ENCODE results near the gene CACNA1A. TPM values are rescaled to one million over a fixed set of nuclear protein-coding genes. Genes with fewer than 3 reads are reported as not detected.
"Not testable (repeated sequence)": the region's sequence is repeated elsewhere in the genome, so short reads cannot be mapped to it uniquely, and the experiment has no call there.

The CACNA1A gene
- total RNA-seq, 1 donor from 2014 or later = 0.05 TPM

DNA sequence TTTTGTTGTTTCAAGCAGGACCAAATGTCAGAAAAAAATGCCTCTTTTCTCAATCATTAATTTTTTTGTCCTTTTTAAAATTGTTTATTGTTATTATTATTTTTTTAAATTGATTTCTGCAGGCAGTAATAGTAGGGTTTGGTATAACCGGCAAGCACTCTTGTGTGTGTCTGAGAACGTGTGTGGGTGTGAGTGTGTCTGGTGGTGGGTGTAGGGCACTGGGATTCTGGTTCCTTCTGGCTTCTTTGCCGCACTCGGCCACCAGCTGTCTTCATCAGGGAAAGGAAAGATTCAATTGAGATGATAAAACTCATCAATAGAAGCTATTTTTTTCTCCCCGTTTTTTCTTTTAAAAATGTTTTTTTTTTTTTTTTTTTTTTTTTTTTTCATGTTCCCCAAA lies 299.7 kb downstream of the CACNA1A start:
- no peak for DNase-seq (ENCODE audit: low read depth)

DNA sequence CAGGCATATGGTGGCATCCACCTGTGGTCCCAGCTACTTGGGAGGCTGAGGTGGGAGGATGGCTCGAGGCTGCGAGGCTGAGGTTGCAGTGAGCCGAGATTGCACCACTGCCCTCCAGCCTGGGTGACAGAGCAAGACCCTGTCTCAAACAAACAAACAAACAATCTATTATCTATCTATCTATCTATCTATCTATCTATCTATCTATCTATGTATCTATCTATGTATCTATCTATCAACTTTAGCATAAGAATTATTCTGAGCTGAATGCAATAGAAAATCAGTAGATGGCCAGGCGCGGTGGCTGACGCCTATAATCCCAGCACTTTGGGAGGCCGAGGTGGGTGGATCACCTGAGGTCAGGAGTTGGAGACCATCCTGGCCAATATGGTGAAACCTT lies 304.2 kb downstream of the CACNA1A start:
- not testable (repeated sequence) for DNase-seq (ENCODE audit: low read depth)

DNA sequence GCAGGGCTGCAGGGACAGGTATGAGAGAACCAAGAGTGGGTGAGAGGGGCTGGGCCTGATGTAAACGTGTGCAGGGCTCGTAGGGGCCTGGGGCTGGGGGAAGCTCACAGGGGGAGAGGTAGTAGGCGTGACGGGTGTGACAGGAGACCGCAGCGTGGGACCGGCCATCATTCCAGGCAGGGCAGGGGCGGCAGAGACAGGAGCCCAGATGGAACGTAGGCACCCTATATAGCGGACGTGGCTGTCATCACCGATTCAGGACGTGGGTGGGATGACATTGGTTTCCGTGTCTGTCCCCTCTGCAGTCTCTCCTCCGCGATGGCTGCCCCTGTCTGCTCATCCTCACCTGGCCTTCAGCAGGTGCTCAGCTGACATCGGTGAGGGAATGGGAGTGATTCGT lies 307.6 kb downstream of the CACNA1A start:
- no peak for DNase-seq (ENCODE audit: low read depth)

DNA sequence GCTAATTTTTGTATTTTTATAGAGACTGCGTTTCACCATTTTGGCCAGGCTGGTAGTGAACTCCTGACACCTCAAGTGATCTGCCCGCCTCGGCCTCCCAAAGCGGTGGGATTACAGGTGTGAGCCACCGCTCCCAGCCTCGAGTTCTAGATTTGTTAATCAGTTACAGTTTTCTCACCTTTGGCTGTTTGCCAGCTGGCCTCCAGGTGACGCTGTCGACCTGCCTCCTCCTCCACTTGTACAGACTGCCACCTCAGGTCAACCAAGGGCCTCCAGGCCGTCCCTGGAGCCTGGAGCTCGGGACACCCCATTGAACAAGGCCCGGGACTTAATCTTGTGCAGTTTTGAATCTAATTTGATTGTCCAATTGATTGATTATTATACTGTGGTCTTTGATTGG lies 310.6 kb downstream of the CACNA1A start:
- DNase-seq (ENCODE audit: low read depth) = peak; percentile 25

DNA sequence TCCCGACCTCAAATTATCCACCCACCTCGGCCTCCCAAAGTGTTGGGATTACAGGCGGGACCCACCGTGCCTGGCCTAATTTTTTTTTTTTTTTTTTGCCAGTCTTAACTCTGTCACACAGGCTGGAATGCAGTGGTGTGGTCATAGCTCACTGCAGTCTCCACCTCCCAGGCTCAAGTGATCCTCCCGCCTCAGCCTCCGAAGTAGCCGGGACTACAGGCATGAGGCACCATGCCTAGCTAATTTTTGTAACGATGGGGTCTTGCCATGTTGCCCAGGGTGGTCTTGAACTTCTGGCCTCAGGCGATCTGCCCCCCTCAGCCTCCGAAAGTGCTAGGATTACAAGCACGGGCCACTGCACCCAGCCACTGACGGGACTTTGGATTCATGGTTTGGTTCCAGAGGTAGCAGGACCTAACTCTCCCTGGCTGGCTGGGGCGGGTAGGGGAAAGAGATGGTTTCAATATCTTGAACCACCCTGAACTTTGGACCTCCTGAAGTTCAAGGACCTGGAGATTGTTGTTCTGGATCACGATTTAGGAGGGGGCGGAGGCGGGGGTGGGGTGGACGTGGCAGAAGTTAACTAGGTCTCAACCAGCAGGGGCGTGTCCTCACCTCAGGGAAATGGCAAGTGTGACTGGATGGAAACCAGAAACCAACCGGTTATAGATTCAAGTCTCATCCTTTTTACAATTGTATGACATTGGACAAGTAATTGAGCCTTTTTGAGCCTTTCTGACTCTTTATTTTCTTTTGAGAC lies 315.3 kb downstream of the CACNA1A start:
- DNase-seq (ENCODE audit: low read depth) = peak; percentile 53

DNA sequence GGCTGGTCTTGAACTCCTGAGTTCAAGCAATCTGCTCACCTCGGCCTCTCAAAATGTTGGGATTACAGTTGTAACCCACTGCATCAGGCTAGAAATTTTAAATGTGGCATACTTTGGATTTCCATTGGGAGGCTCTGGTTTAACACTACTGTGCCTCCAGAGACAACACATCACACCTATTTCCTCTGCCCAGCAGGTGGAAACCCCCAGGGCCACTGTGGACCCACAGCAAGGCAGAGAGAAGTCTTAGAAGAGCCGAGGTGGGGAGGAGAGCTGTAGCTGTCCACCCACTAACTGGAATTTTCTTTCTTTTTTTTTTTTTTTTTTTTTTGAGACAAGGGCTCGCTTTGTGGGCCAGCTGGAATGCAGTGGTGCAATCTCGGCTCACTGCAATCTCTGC lies 316.7 kb downstream of the CACNA1A start:
- no peak for DNase-seq (ENCODE audit: low read depth)

DNA sequence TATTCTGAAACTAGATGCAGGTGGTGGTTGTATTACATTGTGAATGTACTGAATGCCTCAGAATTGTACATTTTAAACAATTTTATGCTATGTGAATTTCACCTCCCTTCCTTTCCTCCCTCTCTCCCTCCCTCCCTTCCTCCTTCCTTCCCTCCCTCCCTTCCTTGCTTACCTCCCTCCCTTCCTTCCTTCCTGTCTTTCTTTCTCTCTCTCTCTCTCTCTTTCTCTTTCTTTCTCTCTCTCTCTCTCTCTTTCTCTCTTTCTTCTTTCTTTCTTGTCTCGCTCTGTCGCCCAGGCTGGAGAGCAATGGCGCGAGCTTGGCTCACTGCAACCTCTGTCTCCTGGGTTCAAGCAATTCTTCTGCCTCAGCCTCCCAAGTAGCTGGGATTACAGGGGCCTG lies 318.9 kb downstream of the CACNA1A start:
- DNase-seq (ENCODE audit: low read depth) = no peak

DNA sequence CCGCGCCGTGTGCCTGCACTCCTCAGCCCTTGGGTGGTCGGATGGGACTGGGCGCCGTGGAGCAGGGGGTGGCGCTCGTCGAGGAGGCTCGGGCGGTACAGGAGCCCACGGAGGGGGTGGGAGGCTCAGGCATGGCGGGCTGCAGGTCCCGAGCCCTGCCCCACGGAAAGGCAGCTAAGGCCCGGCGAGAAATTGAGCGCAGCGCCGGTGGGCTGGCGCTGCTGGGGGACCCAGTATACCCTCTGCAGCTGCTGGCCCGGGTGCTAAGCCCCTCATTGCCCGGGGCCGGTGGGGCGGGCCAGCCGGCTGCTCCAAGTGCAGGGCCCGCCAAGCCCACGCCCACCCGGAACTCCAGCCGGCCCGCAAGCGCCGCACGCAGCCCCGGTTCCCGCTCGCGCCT lies 319.6 kb downstream of the CACNA1A start:
- not testable (repeated sequence) for DNase-seq (ENCODE audit: low read depth)

DNA sequence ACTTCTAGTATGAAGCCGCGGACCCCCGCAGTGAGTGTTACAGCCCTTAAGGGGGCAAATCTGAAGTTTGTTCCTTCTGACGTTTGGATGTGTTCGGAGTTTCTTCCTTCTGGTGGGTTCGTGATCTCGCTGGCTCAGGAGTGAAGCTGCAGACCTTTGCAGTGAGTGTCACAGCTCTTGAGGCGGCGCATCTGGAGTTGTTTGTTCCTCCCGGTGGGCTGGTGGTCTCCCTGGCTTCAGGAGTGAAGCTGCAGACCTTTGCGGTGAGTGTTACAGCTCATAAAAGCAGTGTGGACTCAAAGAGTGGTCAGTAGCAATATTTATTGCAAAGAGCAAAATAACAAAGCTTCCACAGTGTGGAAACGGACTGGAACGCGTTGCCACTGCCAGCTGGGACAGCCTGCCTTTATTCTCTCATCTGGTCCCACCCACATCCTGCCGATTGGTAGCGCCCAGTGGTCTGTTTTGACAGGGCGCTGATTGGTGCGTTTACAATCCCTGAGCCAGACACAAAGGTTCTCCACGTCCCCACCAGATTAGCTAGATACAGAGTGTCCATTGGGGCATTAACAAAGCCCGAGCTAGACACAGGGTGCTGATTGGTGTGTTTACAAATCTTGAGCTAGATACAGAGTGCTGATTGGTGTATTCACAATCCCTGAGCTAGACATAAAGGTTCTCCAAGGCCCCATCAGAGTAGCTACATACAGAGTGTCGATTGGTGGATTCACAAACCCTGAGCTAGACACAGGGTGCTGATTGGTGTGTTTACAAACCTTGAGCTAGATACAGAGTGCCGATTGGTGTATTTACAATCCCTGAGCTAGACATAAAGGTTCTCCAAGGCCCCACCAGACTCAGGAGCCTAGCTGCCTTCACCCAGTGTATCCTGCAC lies 320.3 kb downstream of the CACNA1A start:
- DNase-seq (ENCODE audit: low read depth) = not testable (repeated sequence)

DNA sequence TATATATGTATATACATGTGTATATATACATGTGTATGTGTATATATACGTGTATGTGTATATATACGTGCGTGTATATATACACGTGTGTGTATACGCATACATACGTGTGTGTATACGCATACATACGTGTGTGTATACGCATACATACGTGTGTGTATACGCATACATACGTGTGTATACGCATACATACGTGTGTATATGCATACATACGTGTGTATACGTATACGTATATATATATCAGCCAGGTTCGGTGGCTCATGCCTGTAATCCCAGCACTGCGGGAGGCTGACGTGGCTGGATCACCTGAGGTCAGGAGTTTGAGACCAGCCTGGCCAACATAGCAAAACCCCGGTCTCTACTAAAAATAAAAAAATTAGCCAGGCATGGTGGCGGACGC lies 321.4 kb downstream of the CACNA1A start:
- DNase-seq (ENCODE audit: low read depth) = not testable (repeated sequence)

DNA sequence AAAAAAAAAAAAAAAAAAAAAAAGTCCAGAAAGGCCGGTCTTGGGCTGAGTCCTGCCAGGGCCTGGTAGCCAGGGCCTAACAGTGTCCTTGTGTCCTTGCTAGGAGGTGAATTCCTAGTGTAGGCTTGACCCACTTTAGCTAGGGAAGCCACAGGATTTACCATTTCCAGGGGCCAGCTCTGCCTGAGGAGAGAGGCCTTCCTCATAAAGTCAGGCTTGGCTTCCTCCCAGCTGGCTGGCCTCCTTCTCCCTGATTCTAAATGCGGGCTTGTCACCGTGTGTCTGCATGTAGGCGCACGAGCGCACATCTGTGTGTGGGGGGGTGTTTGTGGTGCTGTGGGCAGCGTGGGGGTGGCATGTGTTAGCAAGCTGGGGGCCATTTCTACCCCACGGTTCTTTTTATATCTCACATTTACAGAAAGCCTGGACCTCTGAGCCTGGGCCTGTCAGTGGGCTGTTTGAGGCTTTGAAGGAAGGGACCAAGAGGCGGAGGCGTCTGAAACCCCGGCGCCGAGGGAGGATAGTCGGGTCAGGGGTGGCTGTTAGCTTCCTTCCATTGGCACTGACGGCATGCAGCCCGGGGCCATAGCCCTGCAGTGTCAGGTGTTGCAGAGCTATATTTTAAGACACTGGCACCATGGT lies 324.4 kb downstream of the CACNA1A start:
- DNase-seq (ENCODE audit: low read depth) = no peak

DNA sequence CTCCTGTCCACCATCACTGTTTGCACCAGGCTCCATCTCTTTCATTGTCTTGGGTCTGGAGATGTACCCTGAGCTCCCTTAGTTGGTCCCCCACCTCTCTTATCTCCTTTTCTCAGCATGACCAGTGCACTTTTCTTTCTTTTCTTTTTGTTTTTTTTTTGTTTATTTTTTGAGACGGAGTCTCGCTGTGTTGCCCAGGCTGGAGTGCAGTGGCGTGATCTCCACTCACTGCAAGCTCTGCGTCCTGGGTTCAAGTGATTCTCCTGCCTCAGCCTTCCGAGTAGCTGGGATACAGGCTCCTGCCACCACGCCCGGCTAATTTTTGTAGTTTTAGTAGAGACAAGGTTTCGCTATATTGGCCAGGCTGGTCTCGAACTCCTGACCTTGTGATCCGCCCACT lies 328.0 kb downstream of the CACNA1A start:
- not testable (repeated sequence) for DNase-seq (ENCODE audit: low read depth)

DNA sequence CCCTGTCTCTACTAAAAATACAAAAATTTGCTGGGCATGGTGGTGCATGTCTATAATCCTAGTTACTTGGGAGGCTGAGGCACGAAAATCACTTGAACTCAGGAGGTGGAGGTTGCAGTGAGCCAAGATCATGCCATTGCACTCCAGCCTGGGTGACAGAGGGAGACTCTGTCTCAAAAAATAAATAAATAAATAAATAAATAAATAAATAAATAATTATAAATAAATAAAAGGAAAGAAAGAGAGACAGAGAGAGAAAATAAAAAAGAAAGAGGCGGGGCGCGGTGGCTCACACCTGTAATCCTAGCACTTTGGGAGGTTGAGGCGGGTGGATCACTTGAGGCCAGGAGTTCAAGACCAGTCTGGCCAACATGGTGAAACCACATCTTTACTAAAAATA lies 328.7 kb downstream of the CACNA1A start:
- not testable (repeated sequence) for DNase-seq (ENCODE audit: low read depth)

DNA sequence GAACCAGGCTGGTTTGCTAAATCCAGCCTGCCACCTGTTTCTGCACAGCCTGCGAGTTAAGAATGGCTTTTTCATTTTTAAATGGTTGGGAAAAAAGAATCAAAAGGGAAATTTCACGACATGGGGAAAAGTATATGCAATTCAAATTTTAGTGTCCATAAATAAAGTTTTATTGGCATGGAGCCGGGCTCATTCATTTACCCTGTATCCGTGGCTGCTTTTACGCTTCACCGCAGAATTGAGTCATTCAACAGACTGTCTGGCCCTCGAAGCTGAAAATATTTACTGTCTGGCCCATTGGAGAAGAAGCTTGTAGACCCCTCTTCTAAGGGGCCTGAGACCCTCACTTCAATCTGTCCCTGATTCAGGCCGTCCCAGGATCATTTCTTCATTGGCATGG lies 329.9 kb downstream of the CACNA1A start:
- peak; percentile 55 for DNase-seq (ENCODE audit: low read depth)

DNA sequence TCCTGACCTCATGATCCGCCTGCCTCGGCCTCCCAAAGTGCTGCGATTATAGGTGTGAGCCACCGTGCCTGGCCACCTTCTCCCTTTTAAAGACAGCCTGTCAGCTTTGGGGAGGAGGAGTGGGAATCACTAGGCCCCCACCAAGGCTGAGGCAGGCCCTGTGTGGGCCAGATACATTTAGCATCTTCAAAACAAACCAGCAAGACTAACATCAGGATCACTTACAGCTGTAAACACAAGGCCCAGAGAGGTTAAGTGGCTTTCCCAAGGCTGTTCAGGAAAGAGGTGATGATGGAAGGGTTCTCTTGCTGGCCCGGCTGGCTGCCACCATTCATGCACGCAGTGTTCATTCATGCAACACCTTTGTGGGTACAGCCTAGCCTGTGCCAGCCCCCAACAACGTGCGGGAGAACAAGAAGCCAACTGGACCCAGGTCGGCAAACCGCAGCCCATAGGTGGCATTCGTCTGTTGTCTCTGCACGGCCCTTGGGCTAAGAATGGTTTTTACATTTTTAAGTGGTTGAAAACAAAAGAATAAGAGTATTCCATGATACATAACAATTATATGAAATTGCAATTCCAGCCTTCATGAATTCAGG lies 333.0 kb downstream of the CACNA1A start:
- no peak for DNase-seq (ENCODE audit: low read depth)

DNA sequence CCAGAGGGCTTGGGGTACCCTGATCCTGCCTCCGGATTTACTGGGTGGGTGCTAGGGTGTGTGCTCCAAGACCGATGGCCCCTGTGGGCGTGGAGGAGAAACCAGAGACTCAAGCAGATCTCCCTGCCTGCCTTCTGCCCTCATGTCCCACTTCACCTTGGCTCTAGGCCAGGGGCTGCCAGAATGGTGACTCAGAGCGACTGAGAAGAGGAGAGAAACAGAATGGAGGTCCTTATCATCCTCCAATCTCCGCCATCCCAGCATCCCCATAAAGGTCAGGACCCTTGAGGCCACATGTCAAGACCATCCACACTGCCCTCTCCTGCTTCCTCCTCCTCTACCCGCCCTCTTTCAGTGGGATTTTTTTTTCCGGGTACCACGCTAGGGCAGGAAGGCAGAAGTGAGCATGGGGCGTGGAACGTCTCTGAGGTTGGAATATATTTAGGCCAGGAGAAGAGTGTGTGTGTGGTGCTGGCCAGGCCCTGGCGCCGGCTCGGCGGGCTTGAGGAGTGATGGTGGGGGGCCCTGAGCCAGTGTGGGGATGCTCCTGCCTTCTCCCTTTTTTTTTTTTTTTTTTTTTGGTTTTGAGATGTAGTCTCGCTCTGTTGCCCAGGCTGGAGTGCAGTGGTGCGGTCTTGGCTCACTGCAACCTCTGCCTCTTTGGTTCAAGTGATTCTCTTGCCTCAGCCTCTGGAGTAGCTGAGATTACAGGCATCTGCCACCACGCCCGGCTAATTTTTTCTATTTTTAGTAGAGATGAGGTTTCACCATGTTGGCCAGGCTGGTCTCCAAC lies 333.7 kb downstream of the CACNA1A start:
- DNase-seq (ENCODE audit: low read depth) = peak; percentile 83

DNA sequence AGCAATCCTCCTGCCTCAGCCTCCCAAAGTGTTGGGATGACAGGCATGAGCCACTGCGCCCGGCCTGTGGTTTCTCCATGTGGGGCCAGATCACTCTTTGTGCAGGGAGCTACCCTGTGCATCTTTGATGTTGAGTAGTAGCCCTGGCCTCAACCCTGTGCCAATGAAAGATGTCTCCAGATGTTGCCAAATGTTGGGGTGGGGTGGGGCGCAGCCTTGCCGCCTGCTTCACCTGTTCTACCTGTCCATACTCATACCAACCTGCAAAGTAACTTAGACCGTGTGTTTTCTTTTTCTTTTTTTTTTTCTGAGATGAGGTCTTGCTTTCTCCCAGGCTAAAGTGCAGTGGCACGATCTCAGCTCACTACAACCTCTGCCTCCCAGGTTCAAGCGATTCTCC lies 335.1 kb downstream of the CACNA1A start:
- no peak for DNase-seq (ENCODE audit: low read depth)

DNA sequence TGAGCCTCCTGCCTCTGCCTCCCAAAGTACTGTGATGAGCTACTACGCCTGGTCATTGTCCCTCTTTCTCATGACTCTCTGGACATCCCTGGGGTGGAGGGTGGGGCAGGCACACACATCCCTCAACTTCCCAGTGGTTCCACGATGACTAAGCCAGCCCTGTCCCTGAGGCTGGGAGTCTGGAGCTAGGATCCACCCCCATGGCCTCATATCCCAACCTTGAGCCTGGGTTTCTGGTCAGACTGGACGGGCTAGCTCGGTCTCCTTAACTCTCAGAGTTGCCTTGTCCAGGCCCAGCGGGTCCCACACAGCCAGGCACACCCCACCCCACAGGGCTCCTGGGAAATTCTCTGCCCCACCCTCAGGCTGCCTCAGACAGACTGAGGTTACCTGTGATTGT lies 336.5 kb downstream of the CACNA1A start:
- DNase-seq (ENCODE audit: low read depth) = peak; percentile 53

DNA sequence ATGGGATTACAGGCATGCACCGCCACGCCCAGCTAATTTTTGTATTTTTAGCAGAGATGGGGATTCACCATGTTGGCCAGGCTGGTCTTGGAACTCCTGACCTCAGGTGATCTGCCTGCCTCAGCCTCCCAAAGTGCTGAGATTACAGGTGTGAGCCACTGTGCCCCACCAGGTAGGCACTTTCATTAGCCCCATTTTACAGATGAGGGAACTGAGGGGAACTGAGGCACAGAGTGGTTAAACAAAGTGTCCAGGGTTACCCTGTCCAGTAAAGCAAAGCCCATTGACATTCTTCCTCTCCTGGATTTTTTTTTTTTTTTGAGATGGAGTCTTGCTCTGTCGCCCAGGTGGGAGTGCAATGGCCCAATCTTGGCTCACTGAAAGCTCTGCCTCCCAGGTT lies 340.1 kb downstream of the CACNA1A start:
- DNase-seq (ENCODE audit: low read depth) = not testable (repeated sequence)

DNA sequence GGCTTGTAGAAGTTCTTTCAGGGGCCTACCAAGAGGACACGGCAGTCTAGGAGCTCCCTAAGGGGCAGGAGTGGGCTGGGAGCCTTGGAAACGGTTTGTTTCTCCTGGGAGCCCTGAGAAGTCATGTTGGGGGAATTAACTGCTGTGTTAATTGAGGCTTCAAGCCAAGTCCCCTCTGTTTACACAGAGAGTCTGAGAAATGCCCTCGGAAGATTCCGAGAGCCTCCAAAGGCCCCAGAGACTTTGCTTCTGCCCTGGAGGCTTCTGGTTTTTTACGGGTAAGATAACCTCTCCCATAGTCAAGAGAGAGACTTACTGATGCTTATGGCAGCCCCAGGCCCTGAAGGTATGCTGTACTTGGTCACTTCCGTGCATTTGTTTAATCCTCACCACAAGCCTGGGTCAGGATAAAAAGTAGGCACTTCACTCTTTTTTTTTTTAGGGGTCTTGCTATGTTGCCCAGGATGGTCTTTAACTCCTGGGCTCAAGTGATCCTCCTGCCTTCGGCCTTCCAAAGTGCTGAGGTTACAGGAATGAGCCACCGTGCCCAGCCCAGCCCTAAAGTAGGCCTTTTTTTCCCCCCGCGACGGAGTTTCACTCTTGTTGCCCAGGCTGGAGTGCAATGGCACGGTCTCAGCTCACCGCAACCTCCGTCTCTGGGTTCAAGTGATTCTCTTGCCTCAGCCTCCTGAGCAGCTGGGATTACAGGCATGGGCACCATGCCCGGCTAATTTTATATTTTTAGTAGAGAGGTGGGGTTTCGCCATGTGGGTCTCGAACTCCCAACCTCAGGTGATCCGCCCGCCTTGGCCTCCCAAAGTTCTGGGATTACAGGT lies 340.9 kb downstream of the CACNA1A start:
- DNase-seq (ENCODE audit: low read depth) = no peak
